GM23338 (cell line): Measurements from ENCODE around the gene CSNK2B. TPM values are rescaled to one million over a fixed set of nuclear protein-coding genes. Genes with fewer than 3 reads are reported as not detected.
A peak's percentile ranks its signal among the peaks of the same experiment; 100 is the strongest.

ENCODE experiments used
- ATAC-seq: fragments of 200-7000 bp; cut with Tn5 transposase; 3 replicates; pipeline ENCODE4 v1.9.1; 2020
- DNase-seq: peaks from one replicate; pipeline ENCODE4 v3.0.0-alpha.2; 2015; ENCODE audit warnings: low spot score
- H2AFZ ChIP-seq: fragments of 200-600 bp; sonication (generic); 2 replicates; pipeline ENCODE4 v1.8.0; 2016; ENCODE audit warnings: antibody characterized with exemption, mild to moderate bottlenecking, moderate library complexity
- H3F3A ChIP-seq: fragments of 200-600 bp; sonication (generic); replicated peaks from 2 replicates; pipeline ENCODE4 v1.8.0; 2017; ENCODE audit warnings: antibody characterized with exemption, mixed run types, low read depth
- H3K27ac ChIP-seq: fragments of 200-600 bp; sonication (generic); 2 replicates; pipeline ENCODE4 v1.6.1; 2016; ENCODE audit warnings: low read depth
- H3K27me3 ChIP-seq: fragments of 200-600 bp; sonication (generic); 2 replicates; pipeline ENCODE4 v1.8.0; 2016; ENCODE audit warnings: mild to moderate bottlenecking, mixed run types, moderate library complexity; ENCODE audit not compliant: insufficient read depth
- H3K36me3 ChIP-seq: fragments of 200-600 bp; sonication (generic); 2 replicates; pipeline ENCODE4 v1.8.0; 2016; ENCODE audit warnings: mild to moderate bottlenecking; ENCODE audit not compliant: insufficient read depth
- H3K4me1 ChIP-seq: fragments of 200-600 bp; sonication (generic); 2 replicates; pipeline ENCODE4 v1.8.0; 2016; ENCODE audit warnings: mild to moderate bottlenecking, moderate library complexity; ENCODE audit not compliant: insufficient read depth
- H3K4me2 ChIP-seq: fragments of 200-600 bp; sonication (generic); 2 replicates; pipeline ENCODE4 v1.7.1; 2017; ENCODE audit warnings: mixed run types
- H3K4me3 ChIP-seq: fragments of 200-600 bp; sonication (generic); 2 replicates; pipeline ENCODE4 v1.6.1; 2016; ENCODE audit warnings: mixed run types
- H3K79me2 ChIP-seq: fragments of 200-600 bp; sonication (generic); replicated peaks from 2 replicates; pipeline ENCODE4 v1.8.0; 2017; ENCODE audit warnings: mild to moderate bottlenecking; ENCODE audit not compliant: insufficient read depth
- H3K9me2 ChIP-seq: fragments of 200-600 bp; sonication (generic); 2 replicates; pipeline ENCODE4 v1.8.0; 2017; ENCODE audit not compliant: insufficient read depth
- H4K20me1 ChIP-seq: fragments of 200-600 bp; sonication (generic); replicated peaks from 2 replicates; pipeline ENCODE4 v1.8.0; 2017; ENCODE audit warnings: mild to moderate bottlenecking; ENCODE audit not compliant: insufficient read depth
- H3K27ac Mint-ChIP-seq: 2 replicates; pipeline ENCODE4 v1.8.0; 2020; ENCODE audit warnings: inconsistent platforms, mild to moderate bottlenecking, moderate library complexity, mixed read lengths
- H3K27me3 Mint-ChIP-seq: 3 replicates; pipeline ENCODE4 v1.8.0; 2022; ENCODE audit warnings: low read depth, mild to moderate bottlenecking, moderate library complexity, mixed read lengths, inconsistent platforms; ENCODE audit not compliant: insufficient read depth, poor library complexity
- H3K36me3 Mint-ChIP-seq: 3 replicates; pipeline ENCODE4 v1.8.0; 2021; ENCODE audit warnings: low read depth, mild to moderate bottlenecking, inconsistent platforms, moderate library complexity, mixed read lengths
- H3K4me1 Mint-ChIP-seq: 3 replicates; pipeline ENCODE4 v1.8.0; 2020; ENCODE audit warnings: mild to moderate bottlenecking, inconsistent platforms, mixed read lengths
- H3K4me3 Mint-ChIP-seq: 3 replicates; pipeline ENCODE4 v1.8.0; 2021; ENCODE audit warnings: moderate library complexity, mild to moderate bottlenecking, inconsistent platforms, mixed read lengths
- H3K9me3 Mint-ChIP-seq: 3 replicates; pipeline ENCODE4 v1.8.0; 2020; ENCODE audit warnings: moderate library complexity, mild to moderate bottlenecking, inconsistent platforms, mixed read lengths
- CREB1 ChIP-seq: fragments of 250-450 bp; sonication (Bioruptor Pico); IDR thresholded peaks from 2 replicates; pipeline ENCODE4 v1.5.0; 2020; ENCODE audit warnings: low read depth, mild to moderate bottlenecking, moderate library complexity
- NANOG ChIP-seq: IDR thresholded peaks from 2 replicates; pipeline ENCODE4 v1.6.1; 2016; ENCODE audit warnings: antibody characterized with exemption, borderline replicate concordance
- ZNF114 ChIP-seq: fragments of 250-450 bp; sonication (Bioruptor Pico); IDR thresholded peaks from 2 replicates; pipeline ENCODE4 v1.5.0; 2020; ENCODE audit warnings: mild to moderate bottlenecking, moderate library complexity
- polyA plus RNA-seq: library from polyadenylated mRNA; unstranded; fragments of >200 nt; fragmentation: Nextera tagmentation; extraction: Ambion mirVana; gene quantifications from 2 replicates; pipeline ENCODE4 v1.2.1, GENCODE V29; 2016
- total RNA-seq: library from RNA; depleted of rRNA; stranded (reverse); fragments of >200 nt; shearing (Covaris generic); gene quantifications from 2 replicates; pipeline ENCODE4 v1.2.3, GENCODE V29; 2014
- TF ChIP-seq, protein P1 (sequence below): fragments of 250-450 bp; sonication (Bioruptor Pico); IDR thresholded peaks from 2 replicates; pipeline ENCODE4 v1.5.0; 2020; ENCODE audit warnings: mild to moderate bottlenecking, moderate library complexity
- TF ChIP-seq, protein P2 (sequence below), 2 experiments: fragments of 200-600 bp in 1 of 2; sonication (generic) in 1 of 2; conservative IDR thresholded peaks; 2 replicates each; pipeline versions ENCODE4 v1.5.1 to v1.6.1; 2016 to 2017; ENCODE audit warnings: antibody characterized with exemption in 2 of 2, low read depth in 2 of 2, mild to moderate bottlenecking in 2 of 2, moderate library complexity in 1 of 2

CSNK2B gene
- total and polyA plus RNA-seq, 2 experiments from 2014 or later = 260 to 271 TPM

DNA sequence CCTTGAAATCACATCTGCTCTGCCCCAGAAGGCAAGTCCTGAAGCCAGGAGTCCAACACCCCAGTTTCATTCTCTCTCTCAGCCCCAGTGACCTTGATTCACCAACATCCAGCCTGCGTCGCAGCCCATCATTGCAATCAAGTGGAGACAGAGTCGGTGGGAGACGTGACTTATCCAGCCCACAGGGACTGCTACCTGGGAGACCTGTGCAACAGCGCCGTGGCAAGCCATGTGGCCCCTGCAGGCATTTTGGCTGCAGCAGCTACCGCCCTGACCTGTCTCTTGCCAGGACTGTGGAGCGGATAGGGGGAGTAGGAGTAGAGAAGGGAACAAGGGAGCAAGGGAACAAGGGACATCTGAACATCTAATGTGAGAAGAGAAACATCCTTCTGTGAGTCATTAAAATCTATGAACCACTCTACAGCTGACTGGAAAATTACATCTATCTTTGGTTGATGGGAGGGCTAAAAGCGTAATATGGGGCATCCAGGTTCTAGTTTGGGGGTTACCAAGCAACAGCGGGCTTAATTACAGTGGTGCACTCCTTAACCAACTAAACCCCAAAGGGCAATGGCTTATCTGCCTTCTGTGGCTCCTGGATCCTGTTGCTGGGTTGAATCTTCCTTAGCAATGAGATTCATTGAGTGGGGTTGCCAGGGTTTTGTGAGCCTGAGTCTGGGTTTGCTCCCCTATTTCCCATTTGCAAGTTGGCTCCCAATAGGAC lies 51.8 kb downstream of the CSNK2B start:
- H3K9me2 ChIP-seq = no peaks in the 10 kb centered on the region
- H3K4me1 Mint-ChIP-seq = peaks cover 39% of the 10 kb centered on the region
- H2AFZ ChIP-seq = peak overlapping the region; percentile 72
- H3K4me3 Mint-ChIP-seq = no peak overlapping the region; the same call in 2 of the 3 replicates
- no peaks in the 10 kb centered on the region for H3F3A ChIP-seq
- H3K4me2 ChIP-seq = peak overlapping the region; percentile 19
- no peak for TF ChIP-seq NANOG
- no peak for TF ChIP-seq ZNF114 (CRISPR knock-in tag)
- TF ChIP-seq, protein P1, sequence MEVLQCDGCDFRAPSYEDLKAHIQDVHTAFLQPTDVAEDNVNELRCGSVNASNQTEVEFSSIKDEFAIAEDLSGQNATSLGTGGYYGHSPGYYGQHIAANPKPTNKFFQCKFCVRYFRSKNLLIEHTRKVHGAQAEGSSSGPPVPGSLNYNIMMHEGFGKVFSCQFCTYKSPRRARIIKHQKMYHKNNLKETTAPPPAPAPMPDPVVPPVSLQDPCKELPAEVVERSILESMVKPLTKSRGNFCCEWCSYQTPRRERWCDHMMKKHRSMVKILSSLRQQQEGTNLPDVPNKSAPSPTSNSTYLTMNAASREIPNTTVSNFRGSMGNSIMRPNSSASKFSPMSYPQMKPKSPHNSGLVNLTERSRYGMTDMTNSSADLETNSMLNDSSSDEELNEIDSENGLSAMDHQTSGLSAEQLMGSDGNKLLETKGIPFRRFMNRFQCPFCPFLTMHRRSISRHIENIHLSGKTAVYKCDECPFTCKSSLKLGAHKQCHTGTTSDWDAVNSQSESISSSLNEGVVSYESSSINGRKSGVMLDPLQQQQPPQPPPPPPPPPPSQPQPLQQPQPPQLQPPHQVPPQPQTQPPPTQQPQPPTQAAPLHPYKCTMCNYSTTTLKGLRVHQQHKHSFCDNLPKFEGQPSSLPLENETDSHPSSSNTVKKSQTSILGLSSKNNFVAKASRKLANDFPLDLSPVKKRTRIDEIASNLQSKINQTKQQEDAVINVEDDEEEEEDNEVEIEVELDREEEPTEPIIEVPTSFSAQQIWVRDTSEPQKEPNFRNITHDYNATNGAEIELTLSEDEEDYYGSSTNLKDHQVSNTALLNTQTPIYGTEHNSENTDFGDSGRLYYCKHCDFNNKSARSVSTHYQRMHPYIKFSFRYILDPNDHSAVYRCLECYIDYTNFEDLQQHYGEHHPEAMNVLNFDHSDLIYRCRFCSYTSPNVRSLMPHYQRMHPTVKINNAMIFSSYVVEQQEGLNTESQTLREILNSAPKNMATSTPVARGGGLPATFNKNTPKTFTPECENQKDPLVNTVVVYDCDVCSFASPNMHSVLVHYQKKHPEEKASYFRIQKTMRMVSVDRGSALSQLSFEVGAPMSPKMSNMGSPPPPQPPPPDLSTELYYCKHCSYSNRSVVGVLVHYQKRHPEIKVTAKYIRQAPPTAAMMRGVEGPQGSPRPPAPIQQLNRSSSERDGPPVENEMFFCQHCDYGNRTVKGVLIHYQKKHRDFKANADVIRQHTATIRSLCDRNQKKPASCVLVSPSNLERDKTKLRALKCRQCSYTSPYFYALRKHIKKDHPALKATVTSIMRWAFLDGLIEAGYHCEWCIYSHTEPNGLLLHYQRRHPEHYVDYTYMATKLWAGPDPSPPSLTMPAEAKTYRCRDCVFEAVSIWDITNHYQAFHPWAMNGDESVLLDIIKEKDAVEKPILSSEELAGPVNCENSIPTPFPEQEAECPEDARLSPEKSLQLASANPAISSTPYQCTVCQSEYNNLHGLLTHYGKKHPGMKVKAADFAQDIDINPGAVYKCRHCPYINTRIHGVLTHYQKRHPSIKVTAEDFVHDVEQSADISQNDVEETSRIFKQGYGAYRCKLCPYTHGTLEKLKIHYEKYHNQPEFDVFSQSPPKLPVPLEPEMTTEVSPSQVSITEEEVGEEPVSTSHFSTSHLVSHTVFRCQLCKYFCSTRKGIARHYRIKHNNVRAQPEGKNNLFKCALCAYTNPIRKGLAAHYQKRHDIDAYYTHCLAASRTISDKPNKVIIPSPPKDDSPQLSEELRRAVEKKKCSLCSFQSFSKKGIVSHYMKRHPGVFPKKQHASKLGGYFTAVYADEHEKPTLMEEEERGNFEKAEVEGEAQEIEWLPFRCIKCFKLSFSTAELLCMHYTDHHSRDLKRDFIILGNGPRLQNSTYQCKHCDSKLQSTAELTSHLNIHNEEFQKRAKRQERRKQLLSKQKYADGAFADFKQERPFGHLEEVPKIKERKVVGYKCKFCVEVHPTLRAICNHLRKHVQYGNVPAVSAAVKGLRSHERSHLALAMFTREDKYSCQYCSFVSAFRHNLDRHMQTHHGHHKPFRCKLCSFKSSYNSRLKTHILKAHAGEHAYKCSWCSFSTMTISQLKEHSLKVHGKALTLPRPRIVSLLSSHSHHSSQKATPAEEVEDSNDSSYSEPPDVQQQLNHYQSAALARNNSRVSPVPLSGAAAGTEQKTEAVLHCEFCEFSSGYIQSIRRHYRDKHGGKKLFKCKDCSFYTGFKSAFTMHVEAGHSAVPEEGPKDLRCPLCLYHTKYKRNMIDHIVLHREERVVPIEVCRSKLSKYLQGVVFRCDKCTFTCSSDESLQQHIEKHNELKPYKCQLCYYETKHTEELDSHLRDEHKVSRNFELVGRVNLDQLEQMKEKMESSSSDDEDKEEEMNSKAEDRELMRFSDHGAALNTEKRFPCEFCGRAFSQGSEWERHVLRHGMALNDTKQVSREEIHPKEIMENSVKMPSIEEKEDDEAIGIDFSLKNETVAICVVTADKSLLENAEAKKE (CRISPR knock-in tag) = no peak
- TF ChIP-seq, protein P2, sequence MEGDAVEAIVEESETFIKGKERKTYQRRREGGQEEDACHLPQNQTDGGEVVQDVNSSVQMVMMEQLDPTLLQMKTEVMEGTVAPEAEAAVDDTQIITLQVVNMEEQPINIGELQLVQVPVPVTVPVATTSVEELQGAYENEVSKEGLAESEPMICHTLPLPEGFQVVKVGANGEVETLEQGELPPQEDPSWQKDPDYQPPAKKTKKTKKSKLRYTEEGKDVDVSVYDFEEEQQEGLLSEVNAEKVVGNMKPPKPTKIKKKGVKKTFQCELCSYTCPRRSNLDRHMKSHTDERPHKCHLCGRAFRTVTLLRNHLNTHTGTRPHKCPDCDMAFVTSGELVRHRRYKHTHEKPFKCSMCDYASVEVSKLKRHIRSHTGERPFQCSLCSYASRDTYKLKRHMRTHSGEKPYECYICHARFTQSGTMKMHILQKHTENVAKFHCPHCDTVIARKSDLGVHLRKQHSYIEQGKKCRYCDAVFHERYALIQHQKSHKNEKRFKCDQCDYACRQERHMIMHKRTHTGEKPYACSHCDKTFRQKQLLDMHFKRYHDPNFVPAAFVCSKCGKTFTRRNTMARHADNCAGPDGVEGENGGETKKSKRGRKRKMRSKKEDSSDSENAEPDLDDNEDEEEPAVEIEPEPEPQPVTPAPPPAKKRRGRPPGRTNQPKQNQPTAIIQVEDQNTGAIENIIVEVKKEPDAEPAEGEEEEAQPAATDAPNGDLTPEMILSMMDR (conservative IDR thresholded peaks at IDR 0.05; ENCODE audit: low read depth in 2 of 2) = peak; percentile 64 to 67
- peak; percentile 48 for TF ChIP-seq CREB1 (CRISPR knock-in tag)
- peaks cover 19% of the 10 kb centered on the region for H3K27me3 Mint-ChIP-seq
- no peaks in the 10 kb centered on the region for H4K20me1 ChIP-seq
- H3K36me3 Mint-ChIP-seq = no peaks in the 10 kb centered on the region; the same call in 2 of the 3 replicates
- DNase-seq = peak; percentile 83
- no peaks in the 10 kb centered on the region for H3K9me3 Mint-ChIP-seq
- peak overlapping the region; percentile 10 for H3K27ac Mint-ChIP-seq
- H3K79me2 ChIP-seq = no peaks in the 10 kb centered on the region
- H3K36me3 ChIP-seq = no peaks in the 10 kb centered on the region
- no peak overlapping the region for H3K4me3 ChIP-seq
- no peak overlapping the region for H3K27ac ChIP-seq
- peak; percentile 82 for ATAC-seq
- peaks cover 34% of the 10 kb centered on the region for H3K4me1 ChIP-seq
- no peaks in the 10 kb centered on the region for H3K27me3 ChIP-seq
